Fibroblast of lung (primary cell): ENCODE measurements around the gene CUBN. TPM values are rescaled to one million over a fixed set of nuclear protein-coding genes. Genes with fewer than 3 reads are reported as not detected.
A peak's percentile ranks its signal among the peaks of the same experiment; 100 is the strongest.

Experiments used
- DNase-seq, 2 donors: peaks; one replicate each; pipeline versions ENCODE4 v3.0.0 to v3.0.0-alpha.2; 2010; ENCODE audit warnings: low read depth in 2 of 2
- H2AFZ ChIP-seq: 2 replicates; pipeline ENCODE4 v1.5.1; 2012; ENCODE audit warnings: low read length, control low read depth, inconsistent platforms
- H3K27ac ChIP-seq: 2 replicates; pipeline ENCODE4 v1.5.1; 2011; ENCODE audit warnings: low read length, control low read depth; ENCODE audit not compliant: insufficient read depth
- H3K27me3 ChIP-seq: 2 replicates; pipeline ENCODE4 v1.5.1; 2011; ENCODE audit warnings: mild to moderate bottlenecking, low read length; ENCODE audit not compliant: control insufficient read depth, insufficient read depth
- H3K36me3 ChIP-seq: 2 replicates; pipeline ENCODE4 v1.5.1; 2011; ENCODE audit warnings: low read length; ENCODE audit not compliant: control insufficient read depth, insufficient read depth
- H3K4me1 ChIP-seq: 2 replicates; pipeline ENCODE4 v1.5.1; 2011; ENCODE audit warnings: low read length; ENCODE audit not compliant: control insufficient read depth, insufficient read depth; ENCODE audit errors: extremely low read depth
- H3K4me2 ChIP-seq: 2 replicates; pipeline ENCODE4 v1.5.1; 2011; ENCODE audit warnings: low read length, control low read depth; ENCODE audit not compliant: insufficient read depth; ENCODE audit errors: extremely low read depth
- H3K4me3 ChIP-seq, 4 experiments: fragments of 200-600 bp in 1 of 4; sonication (generic) in 1 of 4; replicated peaks in 1 of 4; 2 replicates each; pipeline ENCODE4 v1.5.1; 2011 to 2016; ENCODE audit warnings: low read length in 4 of 4, low read depth in 3 of 4, mild to moderate bottlenecking in 3 of 4, control low read depth in 2 of 4, inconsistent platforms in 1 of 4, mixed read lengths in 1 of 4; ENCODE audit not compliant: insufficient read depth in 1 of 4; ENCODE audit errors: control extremely low read depth in 1 of 4
- H3K79me2 ChIP-seq: 2 replicates; pipeline ENCODE4 v1.5.1; 2012; ENCODE audit warnings: mild to moderate bottlenecking, low read length, inconsistent platforms; ENCODE audit not compliant: control insufficient read depth, insufficient read depth
- H3K9ac ChIP-seq: 2 replicates; pipeline ENCODE4 v1.5.1; 2011; ENCODE audit warnings: mild to moderate bottlenecking, low read length, control low read depth; ENCODE audit not compliant: insufficient read depth
- H3K9me3 ChIP-seq: 2 replicates; pipeline ENCODE4 v1.5.1; 2012; ENCODE audit warnings: low read depth, low read length; ENCODE audit not compliant: control insufficient read depth, insufficient read depth
- H4K20me1 ChIP-seq: 2 replicates; pipeline ENCODE4 v1.5.1; 2011; ENCODE audit warnings: low read length; ENCODE audit not compliant: control insufficient read depth, insufficient read depth; ENCODE audit errors: extremely low read depth
- EZH2 ChIP-seq: IDR thresholded peaks from 2 replicates; pipeline ENCODE4 v1.5.1; 2012; ENCODE audit warnings: low read length, control low read depth, mild to moderate bottlenecking; ENCODE audit errors: missing control alignments
- polyA plus RNA-seq, 2 donors: library from polyadenylated mRNA; depleted of rRNA in 1 of 2; stranded (reverse) in 1 of 2; unstranded in 1 of 2; fragments of >200 nt; gene quantifications; 2 replicates each; pipeline ENCODE4 v1.2.1, GENCODE V29; 2011 to 2012; ENCODE audit warnings: missing spikeins in 1 of 2
- total RNA-seq: library from RNA; depleted of rRNA; stranded (reverse); fragments of >200 nt; gene quantifications from 2 replicates; pipeline ENCODE4 v1.2.1, GENCODE V29; 2014
- TF ChIP-seq, protein P1 (sequence below), 2 donors: IDR thresholded peaks in 1 of 2; conservative IDR thresholded peaks in 1 of 2; 1 replicate in 1 of 2; 2 replicates in 1 of 2; pipeline ENCODE4 v1.5.1; 2011 to 2012; ENCODE audit warnings: low read length in 2 of 2, control low read depth in 1 of 2, inconsistent platforms in 1 of 2, low read depth in 1 of 2, mild to moderate bottlenecking in 1 of 2

The CUBN gene
- total and polyA plus RNA-seq, 2 donors (not counting 1 experiment from before 2014, with no cell fraction given) = 1.3 to 1.5 TPM

DNA sequence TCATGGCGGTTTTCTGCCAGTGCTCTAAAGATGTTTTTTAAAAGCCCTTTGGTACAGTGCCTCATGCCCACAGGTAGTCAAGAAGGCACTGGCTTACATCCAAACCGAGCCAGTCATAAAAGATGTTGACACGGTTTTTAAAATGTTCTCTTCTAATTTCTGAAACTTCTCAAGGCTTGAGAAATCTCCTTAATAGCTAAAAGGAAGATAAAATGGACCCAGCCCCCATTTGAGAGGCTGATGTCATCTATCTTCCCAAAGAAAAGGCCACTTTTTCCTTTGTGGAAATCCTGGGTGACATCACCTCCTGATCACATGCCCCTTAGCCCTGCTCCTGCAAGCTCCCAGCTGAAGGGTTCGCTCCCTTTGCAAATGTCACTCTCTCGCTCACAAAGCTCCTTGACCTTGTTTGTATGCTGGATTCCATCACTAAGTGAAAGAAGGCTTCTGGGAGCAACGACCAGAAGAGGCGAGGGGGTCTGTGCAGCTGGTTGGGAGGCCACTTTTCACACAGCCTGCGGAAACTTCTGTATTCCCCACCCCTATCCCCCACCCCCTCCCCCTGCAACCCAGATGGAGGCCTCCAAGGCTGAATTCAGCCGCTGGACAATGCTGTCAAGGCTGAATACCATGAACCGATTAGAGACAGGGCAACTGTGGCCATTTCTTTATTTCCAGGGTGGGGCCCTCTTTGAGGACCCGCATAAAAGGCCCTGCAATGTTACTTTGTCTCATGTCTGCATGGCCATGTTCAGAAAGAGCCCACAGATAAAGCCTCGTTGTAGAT is 122.8 kb downstream of the CUBN start:
- DNase-seq = peak; percentile 64 to 74
- peak overlapping the region; percentile 43 for H3K9ac ChIP-seq
- TF ChIP-seq EZH2 = no peak
- TF ChIP-seq, protein P1, sequence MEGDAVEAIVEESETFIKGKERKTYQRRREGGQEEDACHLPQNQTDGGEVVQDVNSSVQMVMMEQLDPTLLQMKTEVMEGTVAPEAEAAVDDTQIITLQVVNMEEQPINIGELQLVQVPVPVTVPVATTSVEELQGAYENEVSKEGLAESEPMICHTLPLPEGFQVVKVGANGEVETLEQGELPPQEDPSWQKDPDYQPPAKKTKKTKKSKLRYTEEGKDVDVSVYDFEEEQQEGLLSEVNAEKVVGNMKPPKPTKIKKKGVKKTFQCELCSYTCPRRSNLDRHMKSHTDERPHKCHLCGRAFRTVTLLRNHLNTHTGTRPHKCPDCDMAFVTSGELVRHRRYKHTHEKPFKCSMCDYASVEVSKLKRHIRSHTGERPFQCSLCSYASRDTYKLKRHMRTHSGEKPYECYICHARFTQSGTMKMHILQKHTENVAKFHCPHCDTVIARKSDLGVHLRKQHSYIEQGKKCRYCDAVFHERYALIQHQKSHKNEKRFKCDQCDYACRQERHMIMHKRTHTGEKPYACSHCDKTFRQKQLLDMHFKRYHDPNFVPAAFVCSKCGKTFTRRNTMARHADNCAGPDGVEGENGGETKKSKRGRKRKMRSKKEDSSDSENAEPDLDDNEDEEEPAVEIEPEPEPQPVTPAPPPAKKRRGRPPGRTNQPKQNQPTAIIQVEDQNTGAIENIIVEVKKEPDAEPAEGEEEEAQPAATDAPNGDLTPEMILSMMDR (conservative IDR thresholded peaks at IDR 0.05 in 1 of 2, IDR thresholded peaks at IDR 0.05 in 1 of 2; ENCODE audit: low read depth in 1 of 2, low read length in 2 of 2) = no peak
- no peaks in the 10 kb centered on the region for H3K27me3 ChIP-seq
- peak overlapping the region; percentile 93 for H3K27ac ChIP-seq
- no peaks in the 10 kb centered on the region for H3K79me2 ChIP-seq
- no peaks in the 10 kb centered on the region for H3K9me3 ChIP-seq
- H3K4me2 ChIP-seq = peak overlapping the region; percentile 58
- no peaks in the 10 kb centered on the region for H3K36me3 ChIP-seq
- peak overlapping the region; percentile 36 for H2AFZ ChIP-seq
- peaks cover 40% of the 10 kb centered on the region for H3K4me1 ChIP-seq
- H4K20me1 ChIP-seq = no peaks in the 10 kb centered on the region
- H3K4me3 ChIP-seq = no peak overlapping the region

DNA sequence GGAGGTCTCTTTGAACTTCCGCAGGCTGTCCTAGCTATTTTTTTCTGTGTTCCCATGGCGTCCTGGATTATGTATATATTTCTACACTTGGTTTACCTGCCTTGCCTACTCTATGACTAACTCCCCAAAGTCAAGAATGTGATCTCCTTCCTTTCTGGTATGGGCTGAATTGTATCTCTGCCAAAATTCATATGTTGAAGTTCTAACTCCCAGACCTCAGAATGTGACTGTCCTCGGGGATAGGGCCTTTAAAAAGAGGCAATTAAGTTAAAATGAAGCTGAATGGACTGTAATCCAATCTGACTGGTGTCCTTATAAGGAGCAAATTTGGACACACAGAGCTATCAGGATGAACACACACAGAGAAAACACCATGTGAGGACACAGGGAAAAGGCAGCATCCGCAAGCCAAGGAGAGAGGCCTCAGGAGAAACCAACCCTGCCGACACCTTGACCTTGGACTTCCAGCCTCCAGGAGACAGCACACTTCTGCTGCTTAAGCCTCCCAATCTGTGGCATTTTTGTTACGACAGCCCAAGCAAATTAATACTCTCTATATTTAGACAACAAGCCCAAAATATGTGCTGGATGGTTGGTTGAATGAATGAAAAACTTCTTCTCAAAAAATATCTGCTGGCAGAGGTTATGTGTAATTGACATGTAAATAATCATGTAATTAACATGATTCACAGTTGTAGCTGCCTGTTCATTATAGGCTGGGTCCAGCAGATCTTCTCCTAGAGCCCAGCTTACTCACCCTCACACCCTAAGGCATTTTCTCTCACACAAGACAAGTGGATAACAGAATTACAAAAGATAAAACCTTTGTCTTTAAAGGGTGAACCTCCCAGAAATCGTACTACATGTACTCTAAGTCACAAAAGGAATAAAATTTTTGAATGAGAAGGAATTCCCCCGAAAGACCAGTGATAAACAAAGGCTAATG is 123.7 kb downstream of the CUBN start:
- Histone ChIP-seq H3K27ac (peak overlapping the region; percentile 93), H3K9me3 (no peaks in the 10 kb centered on the region), H3K4me2 (no peak overlapping the region), H3K9ac (no peak overlapping the region), H3K79me2 (no peaks in the 10 kb centered on the region), H3K36me3 (no peaks in the 10 kb centered on the region), H2AFZ (no peak overlapping the region), H3K4me1 (peaks cover 45% of the 10 kb centered on the region), H3K4me3 (no peak overlapping the region), H4K20me1 (no peaks in the 10 kb centered on the region), H3K27me3 (no peaks in the 10 kb centered on the region)
- peak in 1 of 2 donors; percentile 45 for DNase-seq
- TF ChIP-seq, protein P1 (conservative IDR thresholded peaks at IDR 0.05 in 1 of 2, IDR thresholded peaks at IDR 0.05 in 1 of 2; ENCODE audit: low read depth in 1 of 2, low read length in 2 of 2) = no peak
- no peak for TF ChIP-seq EZH2

DNA sequence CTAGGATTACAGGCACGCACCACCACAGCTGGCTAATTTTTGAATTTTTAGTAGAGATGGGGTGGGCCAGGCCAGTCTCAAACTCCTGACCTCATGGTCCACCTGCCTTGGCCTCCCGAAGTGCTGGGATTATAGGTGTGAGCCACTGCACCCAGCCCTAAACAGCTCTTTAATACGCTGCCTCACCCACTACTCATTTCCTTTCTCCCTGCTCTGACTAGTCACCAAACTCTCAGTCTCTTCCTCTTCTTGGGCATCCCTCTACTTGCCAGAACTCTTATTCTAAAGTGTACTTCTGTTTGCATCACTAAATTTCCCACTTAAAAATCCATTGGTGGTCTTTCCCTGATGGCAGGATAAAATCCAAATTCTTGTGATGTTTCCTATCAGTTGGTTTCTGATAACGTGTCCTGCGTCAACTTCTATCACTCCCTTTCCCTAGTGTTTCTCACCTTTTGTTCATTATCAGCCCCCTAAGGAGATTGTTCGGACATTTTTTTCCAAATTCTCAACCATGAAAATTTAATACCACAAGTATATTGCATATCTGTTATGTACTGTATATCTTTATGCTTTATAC is 124.7 kb downstream of the CUBN start:
- peaks cover 43% of the 10 kb centered on the region for H3K4me1 ChIP-seq

More for the DNA sequence above, 124.7 kb downstream of the CUBN start:
- TF ChIP-seq EZH2 = no peak
- TF ChIP-seq, protein P1 (conservative IDR thresholded peaks at IDR 0.05 in 1 of 2, IDR thresholded peaks at IDR 0.05 in 1 of 2; ENCODE audit: low read depth in 1 of 2, low read length in 2 of 2) = no peak
- H3K36me3 ChIP-seq = no peaks in the 10 kb centered on the region
- no peak overlapping the region for H3K4me3 ChIP-seq
- H3K9ac ChIP-seq = no peak overlapping the region
- DNase-seq = no peak
- no peaks in the 10 kb centered on the region for H4K20me1 ChIP-seq
- H3K9me3 ChIP-seq = no peaks in the 10 kb centered on the region
- no peaks in the 10 kb centered on the region for H3K27me3 ChIP-seq
- no peak overlapping the region for H3K4me2 ChIP-seq
- H3K27ac ChIP-seq = no peak overlapping the region
- no peak overlapping the region for H2AFZ ChIP-seq
- H3K79me2 ChIP-seq = no peaks in the 10 kb centered on the region
